Stimulated activated naive CD8-positive, alpha-beta T cell treated with anti-CD3 and anti-CD28 coated beads, Interleukin-15, Interleukin-2, amounts not matched to agents 100 ng/mL and 50 ng/mL, for 24 hours (primary cell): ENCODE data around the gene SUGCT.

ENCODE experiments used
- H3K27ac Mint-ChIP-seq: one replicate; pipeline ENCODE4 v1.8.0; 2021; ENCODE audit warnings: mild to moderate bottlenecking, mixed read lengths
- H3K27me3 Mint-ChIP-seq: one replicate; pipeline ENCODE4 v1.8.0; 2021; ENCODE audit warnings: mixed read lengths
- H3K36me3 Mint-ChIP-seq: one replicate; pipeline ENCODE4 v1.8.0; 2021; ENCODE audit warnings: low read depth, mixed read lengths
- H3K4me1 Mint-ChIP-seq: one replicate; pipeline ENCODE4 v1.8.0; 2021; ENCODE audit warnings: low read depth, mixed read lengths
- H3K4me3 Mint-ChIP-seq: one replicate; pipeline ENCODE4 v1.8.0; 2021; ENCODE audit warnings: mild to moderate bottlenecking, mixed read lengths
- H3K9me3 Mint-ChIP-seq: one replicate; pipeline ENCODE4 v1.8.0; 2021; ENCODE audit warnings: mixed read lengths

SUGCT gene

DNA sequence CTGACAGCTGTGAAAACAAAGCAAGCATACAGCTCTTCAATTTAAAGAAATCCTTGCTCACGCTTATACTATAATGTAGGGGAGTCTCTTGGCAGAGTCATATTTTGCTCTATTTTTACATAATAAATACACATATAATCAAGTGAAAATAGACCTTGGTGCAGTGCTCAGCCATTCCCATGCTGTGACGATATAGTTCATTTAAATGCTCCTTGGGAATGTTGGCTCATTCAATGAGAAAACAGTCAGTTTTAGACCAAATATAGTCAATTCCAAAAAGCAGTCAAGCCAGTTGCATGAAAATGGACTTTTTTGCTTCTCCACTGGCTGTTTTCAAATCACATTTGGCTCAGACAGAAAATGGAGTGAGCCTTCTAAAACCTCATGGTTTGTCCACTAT is 587.4 kb downstream of the SUGCT start:
- Mint-ChIP-seq H3K4me3 (no peak overlapping the region), H3K9me3 (no peaks in the 10 kb centered on the region), H3K4me1 (no peaks in the 10 kb centered on the region)

DNA sequence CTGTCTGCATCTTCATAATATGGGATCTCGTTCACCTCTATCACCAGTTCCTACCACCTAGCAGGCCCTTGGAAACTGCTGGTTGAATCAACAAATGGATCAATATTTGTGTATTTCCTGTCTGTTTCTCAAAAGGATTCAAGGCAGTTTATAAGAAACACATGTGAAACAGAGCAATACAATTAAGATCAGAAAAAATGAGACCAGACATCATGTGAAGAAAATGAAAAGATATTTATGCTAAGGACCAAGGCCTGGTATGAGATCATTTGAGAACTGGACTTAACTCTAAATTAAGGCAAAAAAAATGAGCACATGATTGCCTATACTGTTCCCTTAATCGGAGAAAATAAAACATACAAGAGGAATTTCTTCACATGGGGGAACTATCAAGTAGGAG is 589.0 kb downstream of the SUGCT start:
- Mint-ChIP-seq H3K4me3 (no peak overlapping the region), H3K27me3 (no peaks in the 10 kb centered on the region), H3K27ac (no peak overlapping the region), H3K4me1 (no peaks in the 10 kb centered on the region), H3K9me3 (no peaks in the 10 kb centered on the region), H3K36me3 (no peaks in the 10 kb centered on the region)

More for the DNA sequence above, 587.4 kb downstream of the SUGCT start:
- Mint-ChIP-seq H3K27ac (no peak overlapping the region), H3K36me3 (no peaks in the 10 kb centered on the region), H3K27me3 (no peaks in the 10 kb centered on the region)

DNA sequence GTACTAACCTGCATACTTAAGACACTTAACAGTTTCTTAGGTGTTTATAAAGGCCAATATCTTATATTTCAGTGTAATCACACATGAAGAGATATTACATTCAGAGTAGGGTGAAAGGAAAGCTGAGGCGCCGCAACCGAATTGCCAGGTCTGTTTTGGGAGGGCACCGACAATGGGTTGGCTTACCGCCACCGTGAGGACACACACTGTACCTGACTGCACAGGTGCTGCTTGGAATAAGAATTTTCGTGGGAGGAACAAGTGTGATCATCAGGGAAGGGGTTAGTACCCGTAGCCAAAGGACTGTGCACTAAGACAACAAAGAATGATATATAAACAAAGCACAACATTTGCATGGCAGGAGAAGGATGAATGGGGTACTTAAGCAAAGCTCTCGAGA is 591.8 kb downstream of the SUGCT start:
- Mint-ChIP-seq H3K9me3 (peaks cover 6% of the 10 kb centered on the region), H3K36me3 (no peaks in the 10 kb centered on the region), H3K27ac (no peak overlapping the region), H3K27me3 (peaks cover 5% of the 10 kb centered on the region), H3K4me3 (no peak overlapping the region), H3K4me1 (no peaks in the 10 kb centered on the region)

DNA sequence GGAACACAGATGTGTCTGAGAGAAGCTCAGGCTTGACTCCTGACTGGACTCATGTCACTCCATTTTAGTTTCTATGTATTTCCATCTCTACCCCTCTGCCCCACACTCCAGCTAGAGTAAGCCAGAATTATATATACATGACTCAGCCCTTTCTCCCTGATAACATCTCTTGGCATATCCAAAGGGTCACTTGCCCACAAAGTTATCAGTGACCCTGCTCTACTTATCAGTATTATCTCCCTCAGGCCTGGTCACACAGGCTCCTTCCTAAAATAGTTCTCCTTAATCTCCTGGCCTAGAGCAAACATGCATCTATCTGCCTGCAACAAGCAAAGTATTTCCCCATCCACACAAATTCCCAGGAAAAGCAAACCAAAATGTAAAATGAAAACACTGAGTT is 598.3 kb downstream of the SUGCT start:
- Mint-ChIP-seq H3K27me3 (peaks cover 5% of the 10 kb centered on the region), H3K4me3 (no peak overlapping the region), H3K9me3 (peaks cover 6% of the 10 kb centered on the region), H3K4me1 (peaks cover 8% of the 10 kb centered on the region), H3K36me3 (no peaks in the 10 kb centered on the region), H3K27ac (no peak overlapping the region)

DNA sequence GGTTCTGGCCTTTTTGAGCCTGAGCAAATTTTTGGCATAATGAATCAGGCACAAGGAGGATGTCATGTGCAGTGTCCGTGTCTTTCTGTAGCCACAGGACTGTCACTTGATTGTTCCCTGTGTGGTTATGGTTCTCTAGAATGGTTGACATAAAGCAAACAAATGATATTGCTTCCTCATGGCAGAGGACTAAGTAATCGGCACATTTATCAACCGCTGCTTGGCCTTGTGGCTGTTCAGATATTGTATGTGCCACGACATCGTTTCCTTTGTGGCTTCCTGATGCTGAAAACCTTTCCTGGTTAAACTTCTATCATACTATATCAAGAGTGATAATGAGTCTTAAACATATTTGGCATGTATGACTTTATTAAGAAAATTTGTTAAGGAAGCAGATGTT is 598.8 kb downstream of the SUGCT start:
- Mint-ChIP-seq H3K4me1 (peaks cover 8% of the 10 kb centered on the region), H3K9me3 (peaks cover 6% of the 10 kb centered on the region), H3K4me3 (no peak overlapping the region), H3K27ac (no peak overlapping the region), H3K27me3 (peaks cover 5% of the 10 kb centered on the region), H3K36me3 (no peaks in the 10 kb centered on the region)

DNA sequence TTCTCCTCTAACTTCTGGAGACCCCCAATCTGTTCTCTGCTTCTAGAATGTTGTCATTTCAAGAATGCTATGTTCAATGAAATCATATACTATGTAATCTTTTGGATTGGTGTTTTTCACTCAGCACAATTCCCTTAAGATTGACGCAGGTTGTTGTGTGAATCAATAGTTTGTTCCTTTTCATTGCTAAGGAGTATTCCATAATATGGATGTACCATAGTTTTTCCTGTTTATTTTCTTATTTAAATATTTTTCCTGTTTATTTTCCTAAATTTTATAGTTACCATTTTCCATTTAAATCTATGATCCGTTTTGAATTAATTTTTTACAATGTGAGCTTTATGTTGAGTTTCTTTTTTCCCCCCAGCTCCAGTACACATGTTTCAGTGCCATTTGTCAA is 604.5 kb downstream of the SUGCT start:
- H3K4me3 Mint-ChIP-seq = no peak overlapping the region
- no peaks in the 10 kb centered on the region for H3K36me3 Mint-ChIP-seq
- H3K4me1 Mint-ChIP-seq = no peaks in the 10 kb centered on the region
- H3K27ac Mint-ChIP-seq = no peak overlapping the region
- H3K9me3 Mint-ChIP-seq = no peaks in the 10 kb centered on the region
- H3K27me3 Mint-ChIP-seq = no peaks in the 10 kb centered on the region

DNA sequence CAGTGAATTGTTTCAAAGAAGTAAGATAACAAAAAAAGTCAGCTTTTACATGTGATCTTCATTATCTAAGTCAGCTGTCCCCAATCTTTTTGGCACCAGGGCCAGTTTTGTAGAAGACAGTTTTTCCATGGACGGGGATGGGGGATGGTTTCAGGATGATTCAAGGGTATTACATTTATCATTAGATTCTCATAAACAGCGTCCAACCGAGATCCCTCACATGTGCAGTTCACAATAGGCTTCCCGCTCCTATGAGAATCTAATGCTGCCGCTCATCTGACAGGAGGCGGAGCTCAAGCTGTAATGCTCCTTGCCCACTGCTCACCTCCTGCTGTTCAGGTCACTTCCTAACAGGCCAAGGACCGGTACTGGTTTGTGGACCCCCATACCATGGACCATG is 607.5 kb downstream of the SUGCT start:
- Mint-ChIP-seq H3K9me3 (no peaks in the 10 kb centered on the region), H3K27me3 (no peaks in the 10 kb centered on the region), H3K4me3 (no peak overlapping the region)

DNA sequence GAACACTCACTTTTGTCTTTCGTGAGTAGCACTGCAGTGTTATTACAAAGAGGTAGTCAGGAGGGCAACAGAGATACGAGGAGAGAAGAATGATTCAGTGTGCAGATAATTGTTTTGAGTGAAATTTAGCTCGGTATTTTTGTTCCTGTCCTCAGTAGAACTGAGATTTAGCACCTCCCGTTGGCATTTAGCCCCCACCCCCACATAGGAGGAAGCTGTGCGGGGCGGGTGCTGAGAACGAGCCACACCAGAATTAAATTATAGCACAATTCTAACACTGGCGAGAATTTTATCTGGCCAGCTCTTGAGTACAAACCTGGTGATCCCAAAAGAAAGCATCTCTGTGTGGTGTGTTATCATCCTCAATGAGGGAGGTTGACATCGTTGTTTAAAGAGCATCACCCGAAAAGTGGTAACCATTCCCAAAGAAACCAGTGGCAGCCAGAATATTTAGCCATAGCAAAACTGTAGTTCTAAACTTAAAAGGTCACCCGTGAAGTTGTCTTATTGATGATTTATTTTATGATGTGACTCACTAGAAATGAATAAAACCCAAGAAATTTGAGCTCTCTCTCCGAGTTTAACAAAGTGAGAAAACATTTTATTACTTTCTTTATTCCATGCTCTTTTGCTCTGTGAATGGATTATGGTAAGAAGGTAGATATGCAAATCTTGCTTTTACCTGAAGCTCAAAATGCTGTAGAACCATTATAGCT is 612.2 kb downstream of the SUGCT start:
- Mint-ChIP-seq H3K36me3 (no peaks in the 10 kb centered on the region), H3K27me3 (no peaks in the 10 kb centered on the region), H3K4me3 (no peak overlapping the region), H3K4me1 (no peaks in the 10 kb centered on the region), H3K27ac (no peak overlapping the region), H3K9me3 (no peaks in the 10 kb centered on the region)

More for the DNA sequence above, 607.5 kb downstream of the SUGCT start:
- Mint-ChIP-seq H3K36me3 (no peaks in the 10 kb centered on the region), H3K4me1 (no peaks in the 10 kb centered on the region), H3K27ac (no peak overlapping the region)

DNA sequence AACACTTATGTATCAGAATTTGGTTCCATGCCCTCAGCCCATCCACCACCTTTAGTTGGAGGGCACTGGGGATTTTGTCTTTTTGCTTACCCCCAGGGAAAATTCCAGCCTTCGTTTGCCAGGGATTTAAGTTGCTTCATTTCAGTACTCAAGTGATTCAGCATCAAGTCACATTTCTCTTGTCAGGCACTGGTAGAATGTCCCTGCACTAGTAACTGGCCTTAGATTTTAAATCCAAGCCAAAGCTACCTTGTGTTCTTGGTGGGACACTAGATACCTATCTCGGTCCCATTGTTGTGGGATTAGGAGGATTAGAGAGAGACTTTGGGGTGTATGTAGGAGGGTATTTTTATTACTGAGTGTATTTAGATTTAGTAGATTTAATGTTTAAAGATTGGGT is 613.1 kb downstream of the SUGCT start:
- Mint-ChIP-seq H3K4me3 (no peak overlapping the region), H3K9me3 (no peaks in the 10 kb centered on the region), H3K36me3 (no peaks in the 10 kb centered on the region)

DNA sequence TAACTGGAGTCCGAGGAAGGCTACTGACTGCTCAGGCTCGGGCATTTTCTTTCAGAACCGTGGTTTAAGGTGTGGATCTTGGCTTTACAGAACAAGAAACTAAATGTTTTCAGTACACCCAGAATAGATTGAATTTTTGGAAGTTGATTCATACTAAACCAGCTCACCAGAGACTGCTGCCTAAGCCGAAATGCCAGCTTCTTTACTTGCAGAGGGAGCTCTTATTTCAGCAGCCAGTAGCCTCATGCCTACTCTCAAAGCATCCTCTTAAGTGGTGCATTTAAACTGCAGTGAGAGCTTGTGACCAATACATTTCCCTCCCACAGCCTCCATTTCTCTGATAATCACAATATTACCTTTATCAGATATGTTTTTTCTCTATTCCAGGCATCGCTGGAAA is 615.1 kb downstream of the SUGCT start:
- H3K4me1 Mint-ChIP-seq = no peaks in the 10 kb centered on the region
- H3K27me3 Mint-ChIP-seq = no peaks in the 10 kb centered on the region
- no peak overlapping the region for H3K27ac Mint-ChIP-seq
- no peak overlapping the region for H3K4me3 Mint-ChIP-seq
- H3K9me3 Mint-ChIP-seq = no peaks in the 10 kb centered on the region
- no peaks in the 10 kb centered on the region for H3K36me3 Mint-ChIP-seq

More for the DNA sequence above, 613.1 kb downstream of the SUGCT start:
- Mint-ChIP-seq H3K4me1 (no peaks in the 10 kb centered on the region), H3K27ac (no peak overlapping the region), H3K27me3 (no peaks in the 10 kb centered on the region)

DNA sequence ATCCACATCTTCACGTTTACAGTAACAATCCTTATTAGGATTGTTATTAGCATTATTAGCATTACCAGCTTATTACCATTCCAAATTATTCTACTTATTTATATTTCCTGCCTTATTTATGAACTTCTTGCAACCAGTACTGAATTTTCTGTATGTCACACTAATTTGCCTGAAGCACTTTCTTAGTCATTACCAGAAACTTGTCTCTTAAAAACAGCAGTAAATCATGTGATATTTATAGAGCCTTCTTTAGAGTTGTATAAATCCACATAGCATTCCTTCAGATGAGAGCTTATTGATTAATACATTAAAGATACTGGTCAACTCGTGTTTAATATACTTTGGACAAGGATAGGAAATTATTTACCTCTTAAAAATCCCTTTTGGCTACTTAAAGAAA is 618.6 kb downstream of the SUGCT start:
- Mint-ChIP-seq H3K27me3 (no peaks in the 10 kb centered on the region), H3K27ac (no peak overlapping the region), H3K9me3 (no peaks in the 10 kb centered on the region), H3K4me3 (no peak overlapping the region), H3K4me1 (no peaks in the 10 kb centered on the region), H3K36me3 (no peaks in the 10 kb centered on the region)

DNA sequence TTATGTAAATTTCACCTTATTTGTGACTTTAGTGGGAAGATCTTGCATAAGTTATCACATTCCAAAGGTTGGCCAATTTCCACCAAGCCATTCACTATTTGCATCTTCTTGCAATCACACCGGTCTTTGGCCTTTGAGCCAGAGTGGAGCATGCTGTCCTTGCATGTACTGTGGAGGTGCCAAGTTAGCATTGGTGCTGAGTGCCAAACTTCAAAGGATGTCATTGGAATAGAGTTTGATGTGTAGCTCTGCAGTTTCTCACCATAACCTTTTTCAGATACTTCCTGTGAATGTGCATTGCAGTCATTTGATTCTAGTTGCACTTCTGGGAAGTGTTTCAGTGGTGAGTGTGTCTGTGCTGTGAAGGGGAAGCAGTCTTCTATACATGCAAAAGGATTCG is 620.6 kb downstream of the SUGCT start:
- H3K9me3 Mint-ChIP-seq = no peaks in the 10 kb centered on the region
- H3K4me1 Mint-ChIP-seq = no peaks in the 10 kb centered on the region
- H3K27me3 Mint-ChIP-seq = no peaks in the 10 kb centered on the region
- no peak overlapping the region for H3K27ac Mint-ChIP-seq
- H3K4me3 Mint-ChIP-seq = no peak overlapping the region
- no peaks in the 10 kb centered on the region for H3K36me3 Mint-ChIP-seq

DNA sequence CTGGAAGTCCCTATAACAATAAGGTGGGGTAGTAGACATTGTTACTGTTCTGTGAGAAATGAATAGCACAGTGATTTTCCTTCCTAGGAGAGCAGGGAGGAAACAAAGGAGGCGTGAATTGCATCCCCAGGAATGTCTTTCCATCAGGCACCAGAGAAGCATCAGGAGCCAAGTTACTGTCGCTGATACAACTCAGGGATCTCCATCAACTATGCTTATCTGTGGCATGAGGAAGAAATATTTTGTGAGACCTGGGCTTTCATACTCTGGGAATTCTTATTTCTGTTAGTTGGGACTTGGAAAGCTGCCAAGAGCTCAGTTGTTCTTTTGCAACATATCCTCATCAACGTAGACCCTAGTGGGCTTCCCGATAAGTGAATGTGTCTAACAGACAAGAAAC is 622.3 kb downstream of the SUGCT start:
- no peaks in the 10 kb centered on the region for H3K4me1 Mint-ChIP-seq
- no peak overlapping the region for H3K27ac Mint-ChIP-seq
- H3K4me3 Mint-ChIP-seq = no peak overlapping the region
- no peaks in the 10 kb centered on the region for H3K9me3 Mint-ChIP-seq
- H3K36me3 Mint-ChIP-seq = no peaks in the 10 kb centered on the region
- no peaks in the 10 kb centered on the region for H3K27me3 Mint-ChIP-seq

DNA sequence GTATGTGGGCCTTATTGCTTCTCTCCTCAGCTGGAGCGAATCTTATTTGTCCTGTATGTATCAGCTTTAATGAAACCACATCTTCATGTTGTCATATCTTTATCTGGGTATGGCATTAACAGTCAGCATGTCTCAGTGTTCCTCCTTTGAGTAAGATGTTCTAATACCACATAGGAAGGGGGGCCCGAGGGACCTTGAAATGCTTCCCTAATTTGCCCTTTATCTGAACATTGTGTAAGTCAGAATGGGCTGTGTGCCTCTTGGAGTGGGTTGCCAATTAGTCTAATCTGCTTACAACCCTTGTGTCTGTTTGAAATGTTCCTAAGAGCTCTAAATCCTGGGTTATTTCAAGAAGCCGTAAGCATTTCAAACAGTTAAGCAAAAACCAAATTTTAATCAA is 623.8 kb downstream of the SUGCT start:
- no peak overlapping the region for H3K4me3 Mint-ChIP-seq
- no peaks in the 10 kb centered on the region for H3K9me3 Mint-ChIP-seq
- no peaks in the 10 kb centered on the region for H3K4me1 Mint-ChIP-seq
- no peak overlapping the region for H3K27ac Mint-ChIP-seq
- H3K27me3 Mint-ChIP-seq = no peaks in the 10 kb centered on the region
- H3K36me3 Mint-ChIP-seq = no peaks in the 10 kb centered on the region

DNA sequence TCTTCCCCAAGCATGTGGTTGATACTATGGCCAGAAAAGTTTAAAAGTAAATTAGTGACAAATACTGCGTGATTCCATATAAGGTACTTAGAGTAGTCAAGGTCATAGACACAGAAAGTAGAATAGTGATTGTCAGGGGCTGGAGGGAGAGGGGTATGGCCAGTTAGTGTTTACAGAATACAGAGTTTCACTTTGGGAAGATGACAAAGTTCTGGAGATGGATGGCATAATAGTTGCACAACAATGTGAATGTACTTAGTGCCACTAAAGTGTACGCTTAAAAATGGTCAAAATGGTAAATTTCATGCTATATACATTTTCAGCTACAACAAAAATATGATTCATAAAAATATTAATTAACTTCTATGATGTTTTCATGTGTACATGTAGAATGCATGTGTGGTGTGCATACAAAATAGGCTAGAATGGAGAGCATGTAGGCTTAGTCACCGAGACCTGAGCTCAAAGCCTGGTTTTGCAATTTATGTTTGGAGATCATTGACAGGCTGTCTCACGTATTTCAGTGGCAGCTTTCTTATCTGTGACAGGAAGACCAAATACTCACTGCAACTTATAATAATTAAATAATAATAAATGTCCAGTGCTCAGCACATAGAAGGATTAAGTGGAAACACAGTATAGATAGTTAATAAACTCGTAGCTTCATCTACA is 625.6 kb downstream of the SUGCT start:
- Mint-ChIP-seq H3K27ac (no peak overlapping the region), H3K9me3 (no peaks in the 10 kb centered on the region), H3K36me3 (no peaks in the 10 kb centered on the region), H3K4me3 (no peak overlapping the region), H3K27me3 (no peaks in the 10 kb centered on the region), H3K4me1 (no peaks in the 10 kb centered on the region)

DNA sequence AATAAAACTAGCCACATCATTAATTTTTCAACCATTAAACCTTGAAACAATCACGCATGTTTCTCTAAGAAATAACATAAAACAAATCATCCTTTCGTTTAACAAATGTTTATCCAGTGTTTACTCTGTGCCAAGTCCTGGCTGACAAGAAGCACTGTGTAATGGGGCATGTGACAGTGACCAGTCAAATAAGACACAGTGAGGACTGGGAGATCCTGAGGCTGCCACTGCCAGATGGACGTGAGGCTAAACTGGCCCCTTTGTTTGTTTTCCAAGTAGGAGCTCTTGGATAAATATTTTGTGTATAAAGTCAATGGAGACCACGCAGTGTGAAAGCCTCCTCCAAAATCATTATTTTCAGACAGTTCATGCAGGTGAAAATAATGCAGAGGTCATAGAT is 626.2 kb downstream of the SUGCT start:
- Mint-ChIP-seq H3K9me3 (no peaks in the 10 kb centered on the region), H3K36me3 (no peaks in the 10 kb centered on the region), H3K27ac (no peak overlapping the region), H3K4me3 (no peak overlapping the region), H3K4me1 (no peaks in the 10 kb centered on the region), H3K27me3 (no peaks in the 10 kb centered on the region)
